Stimulated activated CD4-positive, alpha-beta T cell treated with anti-CD3 and anti-CD28 coated beads, Interleukin-2, amount 100 ng/mL, for 24 hours (primary cell): ENCODE data around the gene CDC42SE1.
A peak's percentile ranks its signal among the peaks of the same experiment; 100 is the strongest.

Experiments used
- DNase-seq, 2 donors: peaks; one replicate each; pipeline ENCODE4 v3.0.0-alpha.2; 2020

Gene CDC42SE1

DNA sequence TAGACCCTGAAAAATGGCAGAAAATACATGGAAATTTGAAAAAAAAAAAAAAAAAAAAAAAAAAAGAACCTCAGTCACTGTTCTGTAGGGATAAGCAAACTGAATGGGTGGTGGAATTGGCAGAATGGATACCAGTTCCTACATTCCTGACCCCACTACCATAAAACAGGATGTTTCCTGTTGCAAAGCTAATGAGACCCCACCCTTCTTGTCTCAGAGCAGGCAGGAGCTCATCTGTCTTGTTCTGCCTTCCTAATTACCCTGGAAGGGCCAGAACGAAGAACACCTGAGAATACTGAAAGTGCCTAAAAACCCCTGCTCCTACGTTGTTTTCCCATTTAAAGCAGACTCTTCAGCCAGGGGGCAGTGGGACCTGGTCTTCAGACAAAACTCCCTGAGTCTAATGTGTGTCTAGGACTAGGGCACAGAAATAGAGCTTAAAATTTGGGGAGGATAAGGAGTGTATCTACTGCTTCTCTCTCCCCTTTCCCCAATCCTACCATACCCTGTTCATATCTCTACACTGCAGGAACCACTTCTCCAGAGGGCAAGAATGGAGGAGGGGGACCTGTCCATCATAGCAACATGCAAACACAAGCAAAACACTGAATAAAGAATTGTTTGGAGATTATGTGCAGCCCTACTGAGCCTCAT lies 7.9 kb downstream of the CDC42SE1 start:
- DNase-seq = no peak

DNA sequence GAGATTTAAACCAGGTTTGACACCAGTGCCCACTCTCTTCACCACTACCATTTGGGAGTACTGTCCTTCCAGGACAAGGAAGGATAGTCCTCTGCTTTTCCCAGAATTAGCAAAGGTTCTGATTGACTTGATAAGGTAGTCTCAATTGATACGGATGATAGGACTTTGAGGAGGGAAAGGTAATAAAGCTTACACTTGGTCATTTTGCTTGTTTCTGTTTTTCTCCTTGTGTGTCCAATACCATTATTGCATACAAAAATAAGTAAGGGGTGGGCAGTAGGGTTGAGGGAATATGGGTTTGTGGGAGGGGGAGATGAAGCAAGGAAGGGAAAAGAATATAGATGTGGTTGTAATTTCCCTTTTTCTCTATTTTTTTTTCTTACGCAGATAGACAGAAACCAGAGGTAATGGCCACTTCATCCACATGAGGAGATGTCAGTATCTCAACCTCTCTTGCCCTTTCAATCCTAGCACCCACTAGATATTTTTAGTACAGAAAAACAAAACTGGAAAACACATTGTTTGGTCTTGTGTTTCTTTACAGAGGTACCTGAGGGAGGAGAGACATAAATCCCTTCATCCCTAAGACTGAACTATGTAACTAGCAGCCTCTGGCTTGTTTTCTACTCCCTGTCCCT lies 9.3 kb downstream of the CDC42SE1 start:
- DNase-seq = no peak

DNA sequence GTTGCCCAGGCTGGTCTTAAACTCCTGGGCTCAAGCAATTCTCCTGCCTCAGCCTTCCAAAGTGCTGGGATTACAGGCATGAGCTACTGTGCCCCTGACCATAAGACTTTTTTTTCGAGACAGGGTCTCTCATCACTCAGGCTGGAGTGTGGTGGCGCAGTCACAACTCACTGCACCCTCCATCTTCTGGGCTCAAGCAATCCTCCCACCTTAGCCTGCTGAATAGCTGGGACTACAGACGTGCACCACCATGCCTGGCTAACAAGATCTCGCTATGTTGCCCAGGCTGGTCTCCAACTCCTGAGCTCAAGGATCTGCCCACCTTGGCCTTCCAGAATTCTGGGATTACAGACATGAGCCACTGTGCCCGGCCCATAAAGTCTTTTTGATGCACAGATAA lies 10.0 kb downstream of the CDC42SE1 start:
- no peak for DNase-seq

DNA sequence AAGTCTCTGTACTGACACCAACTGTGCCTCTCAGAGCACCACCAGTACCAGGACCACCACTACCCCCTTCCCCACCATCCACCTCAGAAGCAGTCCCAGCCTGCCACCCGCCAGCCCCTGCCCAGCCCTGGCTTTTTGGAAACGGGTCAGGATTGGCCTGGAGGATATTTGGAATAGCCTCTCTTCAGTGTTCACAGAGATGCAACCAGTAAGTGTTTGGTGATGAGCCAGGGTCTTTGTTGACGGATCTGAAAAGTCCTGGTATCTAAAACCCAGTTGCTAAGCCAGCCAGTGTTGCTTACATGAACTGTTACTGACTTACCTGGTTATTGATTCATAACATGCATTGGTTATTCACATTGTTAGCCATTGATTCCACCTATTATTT lies 10.8 kb downstream of the CDC42SE1 start:
- no peak for DNase-seq

DNA sequence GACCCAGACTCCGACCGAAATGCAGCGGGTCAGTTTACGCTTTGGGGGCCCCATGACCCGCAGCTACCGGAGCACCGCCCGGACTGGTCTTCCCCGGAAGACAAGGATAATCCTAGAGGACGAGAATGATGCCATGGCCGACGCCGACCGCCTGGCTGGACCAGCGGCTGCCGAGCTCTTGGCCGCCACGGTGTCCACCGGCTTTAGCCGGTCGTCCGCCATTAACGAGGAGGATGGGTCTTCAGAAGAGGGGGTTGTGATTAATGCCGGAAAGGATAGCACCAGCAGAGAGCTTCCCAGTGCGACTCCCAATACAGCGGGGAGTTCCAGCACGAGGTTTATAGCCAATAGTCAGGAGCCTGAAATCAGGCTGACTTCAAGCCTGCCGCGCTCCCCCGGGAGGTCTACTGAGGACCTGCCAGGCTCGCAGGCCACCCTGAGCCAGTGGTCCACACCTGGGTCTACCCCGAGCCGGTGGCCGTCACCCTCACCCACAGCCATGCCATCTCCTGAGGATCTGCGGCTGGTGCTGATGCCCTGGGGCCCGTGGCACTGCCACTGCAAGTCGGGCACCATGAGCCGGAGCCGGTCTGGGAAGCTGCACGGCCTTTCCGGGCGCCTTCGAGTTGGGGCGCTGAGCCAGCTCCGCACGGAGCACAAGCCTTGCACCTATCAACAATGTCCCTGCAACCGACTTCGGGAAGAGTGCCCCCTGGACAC lies 11.3 kb downstream of the CDC42SE1 start:
- peak; percentile 59 to 63 for DNase-seq

DNA sequence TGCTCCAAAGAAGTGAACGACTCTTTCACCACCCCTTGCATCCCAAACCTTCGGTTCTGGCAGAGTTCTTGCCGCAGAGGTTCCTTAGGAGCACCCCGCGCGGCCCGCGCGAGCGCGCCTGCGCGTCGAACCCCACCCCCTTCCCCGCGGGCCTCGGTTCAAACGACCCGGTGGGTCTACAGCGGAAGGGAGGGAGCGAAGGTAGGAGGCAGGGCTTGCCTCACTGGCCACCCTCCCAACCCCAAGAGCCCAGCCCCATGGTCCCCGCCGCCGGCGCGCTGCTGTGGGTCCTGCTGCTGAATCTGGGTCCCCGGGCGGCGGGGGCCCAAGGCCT lies 11.9 kb downstream of the CDC42SE1 start, which contains the start of gene C1orf56:
C1orf56 (plus strand) TSS at position 161 of the 334 bp plus-strand sequence; CDS start at position 258, 97 bp downstream.
- DNase-seq = peak; percentile 67 to 72

DNA sequence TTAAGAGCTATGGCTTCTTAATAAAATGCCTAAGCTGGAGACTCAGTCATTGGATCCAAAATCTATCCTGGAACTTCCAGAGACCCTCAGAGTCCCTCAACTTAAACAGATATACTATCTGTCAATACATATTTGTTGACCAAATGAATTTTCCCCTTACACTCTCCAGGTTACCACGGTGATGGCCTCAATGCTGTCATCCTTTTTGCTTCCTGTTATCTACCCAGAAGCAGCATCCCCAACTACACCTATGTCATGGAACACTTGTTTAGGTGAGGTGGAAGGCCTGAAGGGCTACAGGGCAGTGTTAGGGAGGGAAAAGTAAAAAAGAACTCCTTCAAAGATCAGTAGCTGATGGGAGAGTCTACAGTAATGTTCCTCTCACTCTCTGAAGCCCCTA lies 16.3 kb downstream of the CDC42SE1 start:
- no peak for DNase-seq

DNA sequence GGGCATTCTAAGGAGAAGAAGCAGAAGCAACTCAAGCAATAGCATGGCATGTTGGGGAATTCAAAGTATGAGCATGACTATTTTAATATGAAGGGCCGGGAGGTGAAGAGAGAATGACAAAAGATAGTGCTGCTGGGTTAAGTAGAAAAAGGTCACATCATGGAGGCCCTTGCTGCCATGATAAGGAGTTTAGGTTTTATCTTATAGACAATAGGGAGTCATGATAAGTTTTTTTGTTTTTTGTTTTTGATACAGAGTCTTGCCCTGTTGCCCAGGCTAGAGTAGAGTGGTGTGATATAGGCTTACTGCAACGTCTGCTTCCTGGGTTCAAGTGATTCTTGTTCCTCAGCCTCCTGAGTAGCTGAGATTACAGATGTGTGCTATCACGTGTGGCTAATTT lies 19.9 kb downstream of the CDC42SE1 start:
- DNase-seq = no peak

DNA sequence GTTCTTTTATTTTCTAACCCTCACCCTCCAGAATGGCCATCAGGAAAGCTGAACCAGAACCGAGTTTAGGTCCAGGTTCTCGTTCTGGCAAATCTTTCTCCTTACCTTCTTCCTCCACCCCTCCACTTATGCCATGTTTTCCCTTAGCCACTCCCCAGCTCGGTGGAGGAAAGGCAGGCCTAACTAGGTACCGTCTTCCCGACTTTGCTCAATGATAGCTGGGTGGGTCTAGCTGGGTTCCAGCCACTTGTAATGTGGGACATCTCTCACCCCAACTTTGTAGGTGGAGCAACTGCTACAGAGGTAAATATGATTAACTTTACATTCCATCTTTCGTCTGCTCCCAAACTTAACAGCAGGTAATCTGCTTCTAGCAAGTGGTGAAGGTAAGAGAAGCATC lies 22.4 kb downstream of the CDC42SE1 start:
- no peak for DNase-seq

DNA sequence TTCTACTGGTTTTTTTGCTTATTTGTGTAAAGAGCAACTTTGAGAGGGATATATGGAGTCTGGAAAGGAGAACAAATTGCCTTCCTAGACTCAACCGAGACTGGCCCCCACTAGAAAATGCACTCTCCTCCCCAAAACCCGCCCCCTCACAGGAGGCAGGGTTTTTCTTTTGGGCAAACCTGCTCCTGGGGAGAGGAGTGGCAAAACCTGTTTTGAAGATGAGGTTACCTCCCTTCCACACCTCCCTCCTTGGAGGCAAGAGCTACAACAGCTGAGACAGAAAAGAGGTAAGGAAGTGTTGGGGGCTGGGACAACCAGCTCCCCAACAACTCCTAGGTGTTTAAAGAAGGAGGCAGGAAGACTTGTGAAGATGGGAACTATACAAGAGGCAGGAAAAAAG lies 23.1 kb downstream of the CDC42SE1 start, which contains the start of gene BNIPL:
BNIPL (plus strand) TSS at position 231 of the 400 bp plus-strand sequence; CDS start at position 371, 140 bp downstream.
- DNase-seq = no peak

DNA sequence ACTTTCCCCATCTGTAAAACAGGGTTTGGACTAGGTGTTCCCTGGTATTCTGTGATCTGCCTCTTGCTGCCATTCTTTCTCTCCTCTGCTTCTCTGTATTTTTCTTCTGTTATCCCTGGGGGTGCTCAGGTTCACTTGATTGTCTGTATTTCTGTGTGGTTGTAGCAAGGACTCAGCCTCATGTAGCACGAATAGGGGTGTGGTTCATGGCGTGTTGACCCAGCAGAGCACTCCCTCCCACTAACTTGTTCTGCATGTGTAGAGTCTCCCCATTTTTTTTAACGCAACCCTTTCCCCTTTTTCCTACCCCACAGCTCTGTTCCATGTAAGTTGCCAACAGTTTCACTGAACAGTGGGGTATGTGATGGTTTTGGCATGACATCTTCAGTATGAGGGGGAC lies 24.3 kb downstream of the CDC42SE1 start:
- no peak for DNase-seq

DNA sequence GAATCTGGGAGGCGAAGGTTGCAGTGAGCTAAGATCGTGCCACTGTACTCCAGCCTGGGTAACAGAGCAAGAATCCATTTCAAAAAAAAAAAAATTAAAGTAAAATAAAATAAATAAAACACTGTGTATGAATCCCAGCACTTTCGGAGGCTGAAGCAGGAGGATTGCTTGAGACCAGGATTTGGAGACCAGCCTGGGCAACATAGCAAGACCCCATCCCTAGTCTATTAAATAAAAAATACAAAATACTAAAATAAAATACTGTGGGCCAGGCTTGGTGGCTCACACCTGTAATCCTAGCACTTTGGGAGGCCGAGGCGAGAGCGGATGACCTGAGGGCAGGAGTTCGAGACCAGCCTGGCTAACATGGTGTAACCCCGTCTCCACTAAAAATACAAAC lies 27.3 kb downstream of the CDC42SE1 start:
- DNase-seq = no peak

DNA sequence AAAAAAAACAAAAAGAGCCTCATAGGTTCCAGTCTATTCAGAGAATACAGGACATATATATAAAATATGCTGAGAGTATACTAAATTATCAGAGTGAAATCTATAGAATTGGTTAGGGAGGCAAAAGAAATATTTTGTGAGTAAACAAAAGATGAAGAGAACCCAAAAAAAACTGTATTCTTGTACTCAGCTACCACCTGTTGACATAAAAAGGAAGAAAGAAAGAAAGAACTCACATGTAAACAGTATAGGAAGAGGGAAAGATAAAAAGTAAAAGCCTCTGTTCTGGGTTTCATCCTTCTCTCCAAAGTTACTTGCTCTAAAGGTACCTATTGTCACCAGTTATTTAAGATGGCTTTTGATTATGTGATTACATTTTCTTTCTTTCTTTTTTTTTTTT lies 33.0 kb downstream of the CDC42SE1 start:
- no peak for DNase-seq

DNA sequence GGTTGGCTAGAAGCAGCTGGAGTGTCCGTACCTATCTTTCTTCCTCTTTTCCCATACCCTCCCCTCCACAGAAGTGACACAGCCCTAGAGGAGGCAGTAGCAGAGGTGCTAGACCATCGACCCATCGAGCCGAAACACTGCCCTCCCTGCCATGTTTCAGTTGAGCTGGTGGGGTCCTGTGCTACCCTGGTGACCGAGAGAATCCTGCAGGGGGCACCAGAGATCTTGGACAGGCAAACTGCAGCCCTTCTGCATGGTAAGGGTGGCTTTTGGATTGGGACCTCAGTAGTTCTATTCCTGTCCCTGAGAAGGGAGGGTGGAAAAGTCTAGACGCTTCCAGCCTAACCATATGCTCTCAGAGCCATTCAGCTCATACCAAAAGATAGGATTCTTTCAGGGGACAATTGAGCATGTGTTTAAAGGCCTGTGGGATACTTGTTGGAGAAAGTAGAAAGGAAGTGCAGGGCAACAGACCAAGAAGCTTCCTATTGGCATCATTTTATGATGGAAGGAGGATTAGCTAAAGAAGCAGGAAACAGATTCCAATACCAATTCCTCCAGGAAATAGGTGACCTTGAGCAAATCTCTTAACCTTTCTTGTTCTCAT lies 34.8 kb downstream of the CDC42SE1 start:
- DNase-seq = peak; percentile 84 to 87

DNA sequence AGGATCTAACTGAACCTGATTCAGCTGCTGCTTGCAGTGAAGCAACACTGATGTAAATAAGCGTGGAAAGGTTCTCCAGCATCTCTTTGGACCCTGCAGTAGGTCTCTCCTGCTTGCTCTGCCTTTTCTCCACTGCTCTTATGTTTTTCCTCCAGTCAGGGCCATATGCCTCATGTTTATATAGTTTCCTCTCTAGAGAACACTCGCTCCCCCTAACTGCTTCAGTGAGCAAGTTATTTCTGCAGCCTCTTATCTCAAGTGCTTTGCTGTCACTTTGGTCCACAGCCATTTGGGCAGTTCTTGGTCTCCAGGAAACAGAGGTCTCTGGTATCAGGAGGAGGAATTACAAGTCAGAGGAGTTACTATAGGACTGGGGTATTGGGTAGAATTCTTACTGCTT lies 45.9 kb downstream of the CDC42SE1 start:
- no peak for DNase-seq

DNA sequence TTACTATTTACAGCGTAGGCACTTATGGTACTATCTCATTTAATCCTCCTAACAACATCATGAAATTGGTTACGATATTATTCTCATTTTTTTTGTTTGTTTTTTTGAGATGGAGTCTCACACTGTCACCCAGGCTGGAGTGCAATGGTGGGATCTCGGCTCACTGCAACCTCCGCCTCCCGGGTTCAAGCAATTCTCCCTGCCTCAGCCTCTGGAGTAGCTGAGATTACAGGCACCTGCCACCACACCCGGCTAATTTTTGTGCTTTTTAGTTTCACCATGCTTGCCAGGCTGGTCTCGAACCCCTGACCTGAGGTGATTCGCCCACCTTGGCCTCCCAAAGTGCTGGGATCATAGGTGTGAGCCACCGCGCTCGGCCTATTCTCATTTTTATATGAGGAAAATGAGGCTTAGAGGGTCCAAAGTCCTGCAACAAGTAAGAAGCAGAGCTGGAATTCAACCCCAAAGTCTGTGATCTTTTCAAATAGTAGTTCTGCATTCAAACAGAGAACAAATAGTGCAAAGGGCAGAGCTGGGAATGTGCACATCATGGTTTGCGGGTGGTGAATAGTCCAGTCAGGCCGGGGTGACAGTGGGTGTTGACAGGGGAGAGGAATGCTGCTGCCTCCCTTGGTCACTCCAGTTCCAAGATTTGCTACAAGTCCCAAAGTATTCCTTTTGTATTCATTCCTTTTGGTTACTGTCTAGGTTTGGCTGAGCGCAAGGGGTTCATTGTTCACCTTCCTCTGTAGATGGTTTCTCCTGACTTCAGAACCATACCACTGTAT lies 46.5 kb downstream of the CDC42SE1 start:
- no peak for DNase-seq

DNA sequence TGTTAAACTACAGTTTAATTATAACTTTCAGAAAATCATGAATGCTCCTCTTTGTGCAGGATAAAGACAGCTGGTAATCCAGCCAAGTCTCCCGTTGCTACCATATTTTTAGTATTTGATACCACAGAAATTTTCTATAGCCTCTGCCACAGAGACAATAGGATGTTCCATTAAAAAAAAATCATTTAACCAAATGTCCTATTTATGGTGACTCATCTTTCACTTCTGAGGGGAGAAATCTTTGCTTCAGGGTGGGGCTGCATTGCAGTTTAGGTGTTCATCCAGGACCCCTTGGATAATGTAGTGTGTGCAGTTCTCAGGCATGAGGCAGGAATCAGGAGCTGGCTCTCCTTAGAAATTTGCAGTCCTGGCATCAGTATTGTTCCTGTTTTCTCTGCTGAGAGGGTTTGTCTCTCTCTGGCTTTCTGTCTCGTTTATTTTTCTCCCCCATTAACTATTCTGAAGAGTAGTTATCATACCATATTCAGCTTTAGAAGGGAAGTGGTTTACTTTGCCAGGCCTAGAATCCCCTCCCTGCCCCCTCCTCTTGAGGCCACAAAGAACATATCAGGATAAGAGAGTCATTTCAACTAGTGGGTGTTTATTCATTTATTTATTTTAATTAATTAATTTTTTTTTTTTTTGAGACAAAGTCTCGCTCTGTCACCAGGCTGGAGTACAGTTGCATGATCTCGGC lies 48.1 kb downstream of the CDC42SE1 start:
- no peak for DNase-seq

DNA sequence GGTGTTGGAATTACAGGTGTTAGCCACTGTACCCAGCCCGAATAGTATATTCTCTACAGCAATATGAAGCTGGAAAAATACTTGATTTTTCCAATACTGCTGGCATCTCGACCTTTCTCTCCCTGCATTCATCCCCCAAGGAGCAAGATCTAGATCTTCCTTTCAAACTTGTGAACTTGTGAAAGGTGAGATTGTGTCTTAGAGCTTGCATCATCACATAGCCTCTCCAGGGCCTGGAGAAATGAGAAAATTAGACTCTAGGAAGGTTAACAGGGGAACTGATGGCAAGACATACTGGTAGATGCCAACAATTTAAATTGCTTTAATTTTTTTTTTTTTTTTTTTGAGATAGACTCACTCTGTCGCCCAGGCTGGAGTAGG lies 49.1 kb downstream of the CDC42SE1 start:
- DNase-seq = no peak

DNA sequence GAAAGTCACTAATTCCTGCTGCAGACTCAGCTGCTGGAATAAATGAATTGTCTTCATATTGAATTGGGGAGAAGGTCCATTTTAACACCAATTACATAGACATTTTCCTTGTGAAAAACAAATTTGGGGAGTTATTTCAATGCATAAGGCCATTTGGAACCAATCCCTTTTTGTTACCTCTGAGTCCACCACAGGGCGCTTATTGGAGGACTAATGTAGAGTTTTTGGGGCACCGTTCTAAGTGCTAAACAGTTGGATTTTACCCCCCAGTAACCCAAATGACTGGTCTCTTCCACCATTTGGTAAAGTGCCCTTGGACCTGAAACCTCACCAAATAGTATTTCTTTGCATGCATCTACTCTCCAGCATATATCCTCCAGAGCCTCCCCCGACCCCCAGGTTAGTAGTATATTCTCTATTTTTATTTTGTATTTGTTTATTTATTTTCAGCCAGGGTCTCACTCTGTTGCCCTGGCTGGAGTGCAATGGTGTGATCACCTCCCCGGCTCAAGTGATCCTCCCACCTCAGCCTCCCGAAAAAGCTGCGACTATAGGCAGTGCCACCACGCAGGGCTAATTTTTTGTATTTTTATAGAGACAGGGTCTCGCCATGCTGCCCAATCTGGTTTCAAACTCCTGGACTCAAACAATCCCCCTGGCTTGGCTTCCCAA lies 49.6 kb downstream of the CDC42SE1 start:
- no peak for DNase-seq

DNA sequence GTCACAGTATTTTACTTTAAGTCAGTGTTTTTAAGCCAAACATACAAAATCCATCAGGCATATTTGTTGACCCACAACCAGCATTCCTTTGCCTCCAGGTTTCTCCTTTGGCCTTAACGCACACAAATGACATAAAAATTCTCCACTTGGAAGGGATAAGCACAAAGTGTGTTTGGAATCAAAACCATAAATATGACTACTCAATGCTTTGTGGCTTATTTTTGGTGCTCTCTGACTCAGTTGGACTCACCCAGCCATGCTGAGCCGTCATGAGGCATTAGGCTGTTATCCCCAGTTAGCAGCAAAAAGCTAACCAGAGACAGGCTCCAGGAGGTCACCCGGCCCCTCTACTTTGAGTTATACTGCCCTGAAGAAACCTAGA lies 50.2 kb downstream of the CDC42SE1 start:
- no peak for DNase-seq
